GM18507 (cell line): ENCODE data around the gene USP17L17.
"Not testable (repeated sequence)": the region's sequence is repeated elsewhere in the genome, so short reads cannot be mapped to it uniquely, and the experiment has no call there.

Experiments
- DNase-seq: peaks from one replicate; pipeline ENCODE4 v3.0.0; 2011; ENCODE audit warnings: low read depth; ENCODE audit not compliant: insufficient read length; ENCODE audit errors: extremely low spot score
- FAIRE-seq: peaks from 2 replicates; lab custom pipeline; 2011; peaks lifted over from hg19 to GRCh38; lab: Jason Lieb, UNC

Gene USP17L17

GRCh38 chr4:9243579-9243978 lies at the start of gene USP17L17:
USP17L17 (plus strand) TSS chr4:9243879; CDS start chr4:9243879, 0 bp downstream.
- not testable (repeated sequence) for DNase-seq, FAIRE-seq

- DNase-seq, FAIRE-seq: not testable (repeated sequence)
These were observed 33.3 kb upstream of the USP17L17 start, which contains the start of gene USP17L10 for GRCh38 chr4:9210357-9210756. USP17L10 (plus strand) TSS chr4:9210657; CDS start chr4:9210657, 0 bp downstream.

GRCh38 chr4:9214701-9215100 lies 29.0 kb upstream of the USP17L17 start:
- FAIRE-seq, DNase-seq: not testable (repeated sequence)

GRCh38 chr4:9215105-9215504 lies 28.6 kb upstream of the USP17L17 start, which contains the start of gene USP17L11:
USP17L11 (plus strand) TSS chr4:9215405; CDS start chr4:9215405, 0 bp downstream.
- not testable (repeated sequence) for DNase-seq, FAIRE-seq

GRCh38 chr4:9219852-9220251 lies 23.8 kb upstream of the USP17L17 start, which contains the start of gene USP17L12:
USP17L12 (plus strand) TSS chr4:9220152; CDS start chr4:9220152, 0 bp downstream.
- not testable (repeated sequence) for FAIRE-seq, DNase-seq

GRCh38 chr4:9224596-9224995 lies 19.1 kb upstream of the USP17L17 start, which contains the start of gene USP17L13:
USP17L13 (plus strand) TSS chr4:9224896; CDS start chr4:9224896, 0 bp downstream.
- DNase-seq, FAIRE-seq: not testable (repeated sequence)

- FAIRE-seq, DNase-seq: not testable (repeated sequence)
These were observed 13.4 kb upstream of the USP17L17 start for GRCh38 chr4:9230249-9230648.

GRCh38 chr4:9234085-9234484 lies 9.6 kb upstream of the USP17L17 start, which contains the start of gene USP17L15:
USP17L15 (plus strand) TSS chr4:9234385; CDS start chr4:9234385, 0 bp downstream.
- not testable (repeated sequence) for DNase-seq, FAIRE-seq

- FAIRE-seq, DNase-seq: not testable (repeated sequence)
These were observed 5.2 kb upstream of the USP17L17 start for GRCh38 chr4:9238461-9238860.

- not testable (repeated sequence) for FAIRE-seq, DNase-seq
These were observed 4.4 kb downstream of the USP17L17 start, which contains the start of gene USP17L18 for GRCh38 chr4:9247953-9248680. USP17L18 (plus strand) TSS chr4:9248630; CDS start chr4:9248630, 0 bp downstream.

GRCh38 chr4:9253078-9253477 lies 9.4 kb downstream of the USP17L17 start, which contains the start of gene USP17L19:
USP17L19 (plus strand) TSS chr4:9253378; CDS start chr4:9253378, 0 bp downstream.
- not testable (repeated sequence) for DNase-seq, FAIRE-seq

- not testable (repeated sequence) for FAIRE-seq, DNase-seq
These were observed 14.1 kb downstream of the USP17L17 start, which contains the start of gene USP17L20 for GRCh38 chr4:9257824-9258223. USP17L20 (plus strand) TSS chr4:9258124; CDS start chr4:9258124, 0 bp downstream.

GRCh38 chr4:9262572-9262971 lies 18.9 kb downstream of the USP17L17 start, which contains the start of gene USP17L21:
USP17L21 (plus strand) TSS chr4:9262872; CDS start chr4:9262872, 0 bp downstream.
- not testable (repeated sequence) for DNase-seq, FAIRE-seq

GRCh38 chr4:9267319-9267718 lies 23.6 kb downstream of the USP17L17 start, which contains the start of gene USP17L22:
USP17L22 (plus strand) TSS chr4:9267619; CDS start chr4:9267619, 0 bp downstream.
- DNase-seq, FAIRE-seq: not testable (repeated sequence)

GRCh38 chr4:9271719-9272118 lies 28.0 kb downstream of the USP17L17 start:
- not testable (repeated sequence) for DNase-seq, FAIRE-seq
